ENCODE measurements around the gene PMM2.

PMM2 gene

GRCh38 chr16:8795818-8796217 lies 1.8 kb upstream of the PMM2 start:
- TF ChIP-seq TAF1 (IDR thresholded peaks at IDR 0.05; ENCODE audit: borderline replicate concordance, insufficient read depth, low read length) (no peak), REST (IDR thresholded peaks at IDR 0.05; ENCODE audit: insufficient read depth in 1 of 2, low read depth in 2 of 2, low read length in 2 of 2) (no peak), POLR2AphosphoS5 (IDR thresholded peaks at IDR 0.05; ENCODE audit: low read depth, low read length) (no peak), SIN3A (IDR thresholded peaks at IDR 0.05; ENCODE audit: borderline replicate concordance, insufficient read depth, low read length) (no peak), FOXP2 (optimal IDR thresholded peaks at IDR 0.05; ENCODE audit: borderline replicate concordance, extremely low read depth, extremely low read length, insufficient read depth) (no peak)

- TF ChIP-seq POLR2AphosphoS5 (IDR thresholded peaks at IDR 0.05; ENCODE audit: low read depth, low read length) (no peak), FOXP2 (optimal IDR thresholded peaks at IDR 0.05; ENCODE audit: borderline replicate concordance, extremely low read depth, extremely low read length, insufficient read depth) (no peak), TAF1 (IDR thresholded peaks at IDR 0.05; ENCODE audit: borderline replicate concordance, insufficient read depth, low read length) (no peak), REST (IDR thresholded peaks at IDR 0.05; ENCODE audit: insufficient read depth in 1 of 2, low read depth in 2 of 2, low read length in 2 of 2) (no peak)
Measured at GRCh38 chr16:8796469-8797363, 923 bp upstream of the PMM2 start.

GRCh38 chr16:8798174-8798527 lies 512 bp downstream of the PMM2 start:
- TF ChIP-seq REST (IDR thresholded peaks at IDR 0.05; ENCODE audit: insufficient read depth in 1 of 2, low read depth in 2 of 2, low read length in 2 of 2) (no peak), POLR2AphosphoS5 (IDR thresholded peaks at IDR 0.05; ENCODE audit: low read depth, low read length) (no peak), TAF1 (IDR thresholded peaks at IDR 0.05; ENCODE audit: borderline replicate concordance, insufficient read depth, low read length) (no peak), FOXP2 (optimal IDR thresholded peaks at IDR 0.05; ENCODE audit: borderline replicate concordance, extremely low read depth, extremely low read length, insufficient read depth) (no peak), SIN3A (IDR thresholded peaks at IDR 0.05; ENCODE audit: borderline replicate concordance, insufficient read depth, low read length) (no peak)

- TF ChIP-seq REST (IDR thresholded peaks at IDR 0.05; ENCODE audit: insufficient read depth in 1 of 2, low read depth in 2 of 2, low read length in 2 of 2) (no peak), SIN3A (IDR thresholded peaks at IDR 0.05; ENCODE audit: borderline replicate concordance, insufficient read depth, low read length) (no peak)
Measured at GRCh38 chr16:8798535-8799157, 1.0 kb downstream of the PMM2 start.

Data from PFSK-1 (cell line).